NT2/D1 (cell line): ENCODE data around the gene SH2D1B.

Source experiments
- SUZ12 ChIP-seq: IDR thresholded peaks from 2 replicates; pipeline ENCODE4 v1.6.1; 2011; ENCODE audit not compliant: insufficient read length, insufficient read depth; ENCODE audit errors: extremely low read depth
- YY1 ChIP-seq: IDR thresholded peaks from 2 replicates; pipeline ENCODE4 v1.6.1; 2011; ENCODE audit not compliant: insufficient read length, insufficient read depth
- ZNF274 ChIP-seq: IDR thresholded peaks from 2 replicates; pipeline ENCODE4 v1.6.1; 2011; ENCODE audit warnings: mild to moderate bottlenecking, low read depth, low read length

- TF ChIP-seq YY1 = no peak
- TF ChIP-seq ZNF274 = no peak
- TF ChIP-seq SUZ12 = no peak
Observed at GRCh38 chr1:162416909-162417308, 5.0 kb upstream of the SH2D1B start.
